WTC11 (cell line): Measurements from ENCODE around the gene OPA1. TPM values are rescaled to one million over a fixed set of nuclear protein-coding genes. Genes with fewer than 3 reads are reported as not detected.

Experiments
- ATAC-seq: fragments of 200-7000 bp; cut with Tn5 transposase; 2 replicates; pipeline ENCODE4 v1.10.0; 2021; ENCODE audit warnings: mild to moderate bottlenecking, moderate library complexity
- CTCF ChIA-PET: fragments of 300-600 bp; sonication (Branson Sonifier 250); formaldehyde crosslinking; loops from one replicate; lab custom pipeline; 2021; ENCODE audit warnings: antibody characterized with exemption; lab: Charles Lee
- POLR2A ChIA-PET: fragments of 350-600 bp; sonication (Branson Sonifier 250); formaldehyde crosslinking; loops from one replicate; lab custom pipeline; 2021; ENCODE audit warnings: antibody characterized with exemption; lab: Charles Lee
- DNase-seq: peaks from one replicate; pipeline ENCODE4 v3.0.0; 2021; ENCODE audit warnings: low spot score
- H3K27ac Mint-ChIP-seq: 2 replicates; pipeline ENCODE4 v1.8.0; 2021; ENCODE audit warnings: mixed read lengths
- H3K27me3 Mint-ChIP-seq: 2 replicates; pipeline ENCODE4 v1.8.0; 2021; ENCODE audit warnings: low read depth, mild to moderate bottlenecking, moderate library complexity, mixed read lengths
- H3K36me3 Mint-ChIP-seq: 2 replicates; pipeline ENCODE4 v1.8.0; 2021; ENCODE audit warnings: mixed read lengths
- H3K4me1 Mint-ChIP-seq: 2 replicates; pipeline ENCODE4 v1.8.0; 2022; ENCODE audit warnings: mixed read lengths
- H3K4me3 Mint-ChIP-seq: 2 replicates; pipeline ENCODE4 v1.8.0; 2021; ENCODE audit warnings: mild to moderate bottlenecking, moderate library complexity, mixed read lengths
- H3K9me3 Mint-ChIP-seq: 2 replicates; pipeline ENCODE4 v1.8.0; 2021; ENCODE audit warnings: mixed read lengths
- AFF4 ChIP-seq: sonication (generic); formaldehyde crosslinking; IDR thresholded peaks from 2 replicates; pipeline ENCODE4 v1.8.1; 2023; ENCODE audit warnings: mild to moderate bottlenecking, missing genetic modification reagents, borderline replicate concordance
- ARID4B ChIP-seq: sonication (generic); formaldehyde crosslinking; IDR thresholded peaks from 2 replicates; pipeline ENCODE4 v1.8.0; 2023; ENCODE audit warnings: missing genetic modification reagents, mild to moderate bottlenecking, borderline replicate concordance
- CTCF ChIP-seq: fragments of 200-600 bp; IDR thresholded peaks from 2 replicates; pipeline ENCODE4 v1.8.0; 2022; ENCODE audit warnings: antibody characterized with exemption
- ESRRA ChIP-seq: sonication (generic); formaldehyde crosslinking; IDR thresholded peaks from 2 replicates; pipeline ENCODE4 v1.8.1; 2022; ENCODE audit warnings: mild to moderate bottlenecking, missing genetic modification reagents, borderline replicate concordance
- FOXK1 ChIP-seq: sonication (generic); formaldehyde crosslinking; IDR thresholded peaks from 2 replicates; pipeline ENCODE4 v1.8.0; 2022; ENCODE audit warnings: mild to moderate bottlenecking, moderate library complexity, missing genetic modification reagents
- HMGA2 ChIP-seq: fragments of 250-450 bp; sonication (Bioruptor Pico); IDR thresholded peaks from 2 replicates; pipeline ENCODE4 v1.4.0; 2021; ENCODE audit warnings: mild to moderate bottlenecking, moderate library complexity
- MXD4 ChIP-seq: fragments of 250-450 bp; sonication (Bioruptor Pico); IDR thresholded peaks from 2 replicates; pipeline ENCODE4 v1.8.0; 2021; ENCODE audit warnings: mild to moderate bottlenecking, moderate library complexity, borderline replicate concordance
- OVOL2 ChIP-seq: fragments of 250-450 bp; sonication (Bioruptor Pico); IDR thresholded peaks from 2 replicates; pipeline ENCODE4 v1.9.0; 2021; ENCODE audit warnings: mild to moderate bottlenecking, borderline replicate concordance
- PRDM15 ChIP-seq: sonication (generic); formaldehyde crosslinking; IDR thresholded peaks from 2 replicates; pipeline ENCODE4 v1.8.0; 2022; ENCODE audit warnings: missing genetic modification reagents
- PRRX2 ChIP-seq: fragments of 250-450 bp; sonication (Bioruptor Pico); IDR thresholded peaks from 2 replicates; pipeline ENCODE4 v1.8.0; 2021; ENCODE audit warnings: mild to moderate bottlenecking
- SMAD3 ChIP-seq: sonication (generic); formaldehyde crosslinking; IDR thresholded peaks from 2 replicates; pipeline ENCODE4 v1.8.0; 2022; ENCODE audit warnings: missing genetic modification reagents, mild to moderate bottlenecking, borderline replicate concordance
- SOX15 ChIP-seq: fragments of 250-450 bp; sonication (Bioruptor Pico); IDR thresholded peaks from 2 replicates; pipeline ENCODE4 v1.9.0; 2021; ENCODE audit warnings: mild to moderate bottlenecking
- USF1 ChIP-seq: sonication (generic); formaldehyde crosslinking; IDR thresholded peaks from 2 replicates; pipeline ENCODE4 v1.8.0; 2022; ENCODE audit warnings: mild to moderate bottlenecking, missing genetic modification reagents
- ZBTB43 ChIP-seq: sonication (generic); formaldehyde crosslinking; IDR thresholded peaks from 2 replicates; pipeline ENCODE4 v1.8.1; 2023; ENCODE audit warnings: mild to moderate bottlenecking, missing genetic modification reagents
- ZNF121 ChIP-seq: sonication (generic); formaldehyde crosslinking; IDR thresholded peaks from 2 replicates; pipeline ENCODE4 v1.8.0; 2023; ENCODE audit warnings: missing genetic modification reagents
- ZNF138 ChIP-seq: sonication (generic); formaldehyde crosslinking; conservative IDR thresholded peaks from 2 replicates; pipeline ENCODE4 v1.8.1; 2022; ENCODE audit warnings: mild to moderate bottlenecking, moderate library complexity, missing genetic modification reagents
- ZNF219 ChIP-seq: sonication (generic); formaldehyde crosslinking; IDR thresholded peaks from 2 replicates; pipeline ENCODE4 v1.8.0; 2023; ENCODE audit warnings: missing genetic modification reagents, mild to moderate bottlenecking, borderline replicate concordance
- ZNF425 ChIP-seq: fragments of 250-450 bp; sonication (Bioruptor Pico); conservative IDR thresholded peaks from 2 replicates; pipeline ENCODE4 v1.9.0; 2021; ENCODE audit warnings: mild to moderate bottlenecking
- total RNA-seq: library from RNA; stranded (reverse); gene quantifications from 3 replicates; pipeline ENCODE4 v1.2.3, GENCODE V29; 2021

OPA1 gene
- total RNA-seq, 1 experiment from 2014 or later: 84.7 TPM

- TF ChIP-seq ZNF425 (CRISPR knock-in tag) (no peak), ESRRA (no peak), MXD4 (no peak), SOX15 (CRISPR knock-in tag) (no peak)
Observed at GRCh38 chr3:193732827-193733226, 139.8 kb downstream of the OPA1 start (continued).

GRCh38 chr3:193734737-193735366 lies 141.8 kb downstream of the OPA1 start:
- no peak overlapping the region for H3K4me3 Mint-ChIP-seq
- no peaks in the 10 kb centered on the region for H3K27me3 Mint-ChIP-seq
- H3K27ac Mint-ChIP-seq: no peak overlapping the region
- no peaks in the 10 kb centered on the region for H3K36me3 Mint-ChIP-seq
- POLR2A ChIA-PET: interaction anchor here (0.6 kb wide), 1 partner anchor 792 kb away, joined by 5 read pairs; no protein-coding TSS in a partner anchor
- ATAC-seq: no peak
- peaks cover 24% of the 10 kb centered on the region for H3K4me1 Mint-ChIP-seq
- no peak for DNase-seq
- CTCF ChIA-PET: no interaction called here
- H3K9me3 Mint-ChIP-seq: no peaks in the 10 kb centered on the region
- no peak for TF ChIP-seq ZNF121 (CRISPR knock-in tag)
- no peak for TF ChIP-seq ZNF138 (CRISPR knock-in tag)
- TF ChIP-seq FOXK1 (CRISPR knock-in tag): no peak
- no peak for TF ChIP-seq ARID4B (CRISPR knock-in tag)
- no peak for TF ChIP-seq USF1 (CRISPR knock-in tag)
- TF ChIP-seq CTCF: no peak
- no peak for TF ChIP-seq PRRX2
- no peak for TF ChIP-seq SMAD3 (CRISPR knock-in tag)
- no peak for TF ChIP-seq AFF4
- no peak for TF ChIP-seq OVOL2
- TF ChIP-seq ZNF219: no peak
- no peak for TF ChIP-seq ZBTB43 (CRISPR knock-in tag)
- no peak for TF ChIP-seq PRDM15 (CRISPR knock-in tag)
- TF ChIP-seq HMGA2 (CRISPR knock-in tag): no peak
